Measurements from ENCODE around the gene IL1RAPL2.

Gene IL1RAPL2

GRCh38 chrX:105220636-105221035 is 654.6 kb downstream of the IL1RAPL2 start, which contains the start of gene TEX13A:
Gene TEX13A (minus strand): TSS chrX:105220694. CDS start chrX:105220397, 297 bp downstream.
- Histone ChIP-seq H3K9ac (ENCODE audit: low read length) (no peak within 1 kb of the TSS), H4K20me1 (ENCODE audit: low read depth, low read length) (no peaks in the 10 kb centered on the region), H3K79me2 (ENCODE audit: insufficient read depth, low read length) (no peaks in the 10 kb centered on the region), H3F3A (ENCODE audit: insufficient read depth) (no peaks in the 10 kb centered on the region), H2AFZ (ENCODE audit: low read depth, low read length, severe bottlenecking) (no peak within 1 kb of the TSS), H3K9me2 (replicated peaks; ENCODE audit: insufficient read depth, low read length) (no peaks in the 10 kb centered on the region), H3K4me3 (ENCODE audit: insufficient read depth, low read length, poor library complexity, severe bottlenecking) (no peak within 1 kb of the TSS), H3K27ac (ENCODE audit: low read depth, low read length) (no peak within 1 kb of the TSS), H3K4me2 (ENCODE audit: low read depth, low read length, poor library complexity, severe bottlenecking) (no peak within 1 kb of the TSS), H3K9me3 (ENCODE audit: insufficient read depth, low read length) (no peaks in the 10 kb centered on the region), H3K36me3 (ENCODE audit: low read length) (no peaks in the 10 kb centered on the region), H3K27me3 (ENCODE audit: low read length) (no peaks in the 10 kb centered on the region)
- TF ChIP-seq CTCF (IDR thresholded peaks at IDR 0.05; ENCODE audit: insufficient read depth, low read length, poor library complexity, severe bottlenecking) (no peak), EZH2phosphoT487 (conservative IDR thresholded peaks at IDR 0.05; ENCODE audit: low read length) (no peak)

GRCh38 chrX:105221374-105221773 is 655.4 kb downstream of the IL1RAPL2 start:
- no peak for TF ChIP-seq CTCF (IDR thresholded peaks at IDR 0.05; ENCODE audit: insufficient read depth, low read length, poor library complexity, severe bottlenecking)
- no peak for TF ChIP-seq EZH2phosphoT487 (conservative IDR thresholded peaks at IDR 0.05; ENCODE audit: low read length)

GRCh38 chrX:105226499-105226898 is 660.5 kb downstream of the IL1RAPL2 start:
- H3K36me3 ChIP-seq (ENCODE audit: low read length), result no peaks in the 10 kb centered on the region
- H4K20me1 ChIP-seq (ENCODE audit: low read depth, low read length), result no peaks in the 10 kb centered on the region
- H3K4me2 ChIP-seq (ENCODE audit: low read depth, low read length, poor library complexity, severe bottlenecking), result no peak overlapping the region
- H2AFZ ChIP-seq (ENCODE audit: low read depth, low read length, severe bottlenecking), result no peak overlapping the region
- TF ChIP-seq EZH2phosphoT487 (conservative IDR thresholded peaks at IDR 0.05; ENCODE audit: low read length), result no peak
- no peak for TF ChIP-seq CTCF (IDR thresholded peaks at IDR 0.05; ENCODE audit: insufficient read depth, low read length, poor library complexity, severe bottlenecking)
- no peaks in the 10 kb centered on the region for H3K9me2 ChIP-seq (replicated peaks; ENCODE audit: insufficient read depth, low read length)
- no peaks in the 10 kb centered on the region for H3K79me2 ChIP-seq (ENCODE audit: insufficient read depth, low read length)
- no peak overlapping the region for H3K27ac ChIP-seq (ENCODE audit: low read depth, low read length)
- H3K9me3 ChIP-seq (ENCODE audit: insufficient read depth, low read length), result no peaks in the 10 kb centered on the region
- no peak overlapping the region for H3K9ac ChIP-seq (ENCODE audit: low read length)
- no peaks in the 10 kb centered on the region for H3K27me3 ChIP-seq (ENCODE audit: low read length)
- no peak overlapping the region for H3K4me3 ChIP-seq (ENCODE audit: insufficient read depth, low read length, poor library complexity, severe bottlenecking)
- H3F3A ChIP-seq (ENCODE audit: insufficient read depth), result no peaks in the 10 kb centered on the region

More at GRCh38 chrX:105221374-105221773, 655.4 kb downstream of the IL1RAPL2 start:
- H3K36me3 ChIP-seq (ENCODE audit: low read length), result no peaks in the 10 kb centered on the region
- H3K9me3 ChIP-seq (ENCODE audit: insufficient read depth, low read length), result no peaks in the 10 kb centered on the region
- no peaks in the 10 kb centered on the region for H3K27me3 ChIP-seq (ENCODE audit: low read length)
- H3K9me2 ChIP-seq (replicated peaks; ENCODE audit: insufficient read depth, low read length), result no peaks in the 10 kb centered on the region
- no peaks in the 10 kb centered on the region for H3K79me2 ChIP-seq (ENCODE audit: insufficient read depth, low read length)
- H3K9ac ChIP-seq (ENCODE audit: low read length), result no peak overlapping the region
- H3K4me3 ChIP-seq (ENCODE audit: insufficient read depth, low read length, poor library complexity, severe bottlenecking), result no peak overlapping the region
- no peak overlapping the region for H3K27ac ChIP-seq (ENCODE audit: low read depth, low read length)
- H4K20me1 ChIP-seq (ENCODE audit: low read depth, low read length), result no peaks in the 10 kb centered on the region
- no peaks in the 10 kb centered on the region for H3F3A ChIP-seq (ENCODE audit: insufficient read depth)
- H3K4me2 ChIP-seq (ENCODE audit: low read depth, low read length, poor library complexity, severe bottlenecking), result no peak overlapping the region
- H2AFZ ChIP-seq (ENCODE audit: low read depth, low read length, severe bottlenecking), result no peak overlapping the region

Measured in SU-DHL-6 (cell line).